Pons (tissue), 1 donor: Measurements from ENCODE around the gene CCBE1.
"Not testable (repeated sequence)": the region's sequence is repeated elsewhere in the genome, so short reads cannot be mapped to it uniquely, and the experiment has no call there.

ENCODE experiments used
- DNase-seq: peaks from one replicate; pipeline ENCODE4 v3.0.0-alpha.2; 2016; ENCODE audit warnings: low spot score

The CCBE1 gene

GRCh38 chr18:59697236-59697932 lies at the start of gene CCBE1:
TSS of gene CCBE1 (minus strand) at chr18:59697423.
- DNase-seq, result no peak

GRCh38 chr18:59744271-59744721 lies 47.1 kb upstream of the CCBE1 start:
- no peak for DNase-seq

- DNase-seq, result no peak
Observed at GRCh38 chr18:59743566-59743965, 46.3 kb upstream of the CCBE1 start.

- DNase-seq, result no peak
Observed at GRCh38 chr18:59742325-59743111, 45.3 kb upstream of the CCBE1 start.

GRCh38 chr18:59740141-59740540 lies 42.9 kb upstream of the CCBE1 start:
- DNase-seq, result no peak

GRCh38 chr18:59737776-59738300 lies 40.6 kb upstream of the CCBE1 start:
- no peak for DNase-seq

GRCh38 chr18:59737335-59737734 lies 40.1 kb upstream of the CCBE1 start:
- not testable (repeated sequence) for DNase-seq

GRCh38 chr18:59736061-59736460 lies 38.8 kb upstream of the CCBE1 start:
- DNase-seq, result no peak

- DNase-seq, result no peak
Observed at GRCh38 chr18:59735269-59735860, 38.1 kb upstream of the CCBE1 start.

- DNase-seq, result no peak
Observed at GRCh38 chr18:59733421-59733820, 36.2 kb upstream of the CCBE1 start.

- DNase-seq, result no peak
Observed at GRCh38 chr18:59730896-59731295, 33.7 kb upstream of the CCBE1 start.

GRCh38 chr18:59729781-59730180 lies 32.6 kb upstream of the CCBE1 start:
- DNase-seq, result no peak

- no peak for DNase-seq
Observed at GRCh38 chr18:59728816-59729215, 31.6 kb upstream of the CCBE1 start.

- DNase-seq, result no peak
Observed at GRCh38 chr18:59725142-59725541, 27.9 kb upstream of the CCBE1 start.

- no peak for DNase-seq
Observed at GRCh38 chr18:59724103-59724502, 26.9 kb upstream of the CCBE1 start.

GRCh38 chr18:59721931-59722330 lies 24.7 kb upstream of the CCBE1 start:
- DNase-seq, result no peak

GRCh38 chr18:59721211-59721610 lies 24.0 kb upstream of the CCBE1 start:
- no peak for DNase-seq

- no peak for DNase-seq
Observed at GRCh38 chr18:59719544-59720181, 22.4 kb upstream of the CCBE1 start.

GRCh38 chr18:59718464-59719157 lies 21.4 kb upstream of the CCBE1 start:
- DNase-seq, result no peak

GRCh38 chr18:59718108-59718463 lies 20.9 kb upstream of the CCBE1 start:
- no peak for DNase-seq

- DNase-seq, result no peak
Observed at GRCh38 chr18:59717291-59717690, 20.1 kb upstream of the CCBE1 start.

- no peak for DNase-seq
Observed at GRCh38 chr18:59715966-59716369, 18.7 kb upstream of the CCBE1 start.
